Epithelial cell of esophagus (primary cell): ENCODE results near the gene DHFR2.
"Not testable (repeated sequence)": the region's sequence is repeated elsewhere in the genome, so short reads cannot be mapped to it uniquely, and the experiment has no call there.

Experiments
- DNase-seq: peaks from one replicate; pipeline ENCODE4 v3.0.0; 2010; ENCODE audit warnings: low read depth
- H3K4me3 ChIP-seq: 2 replicates; pipeline ENCODE4 v1.5.1; 2011; ENCODE audit warnings: mild to moderate bottlenecking, low read length, control low read depth
- CTCF ChIP-seq: IDR thresholded peaks from 2 replicates; pipeline ENCODE4 v1.5.1; 2011; ENCODE audit warnings: low read depth, mild to moderate bottlenecking, low read length, control low read depth, inconsistent platforms; ENCODE audit not compliant: insufficient read depth; ENCODE audit errors: missing control alignments

DHFR2 gene

GRCh38 chr3:94081884-94082283 is 19.2 kb upstream of the DHFR2 start:
- DNase-seq: no peak
- TF ChIP-seq CTCF: no peak
- H3K4me3 ChIP-seq: no peak overlapping the region

- not testable (repeated sequence) for H3K4me3 ChIP-seq
- DNase-seq: peak; percentile 15
These were observed 17.8 kb upstream of the DHFR2 start for GRCh38 chr3:94080552-94080951.

GRCh38 chr3:94076055-94076454 is 13.3 kb upstream of the DHFR2 start:
- H3K4me3 ChIP-seq: no peak overlapping the region
- DNase-seq: peak; percentile 50
- TF ChIP-seq CTCF: no peak

DNA sequence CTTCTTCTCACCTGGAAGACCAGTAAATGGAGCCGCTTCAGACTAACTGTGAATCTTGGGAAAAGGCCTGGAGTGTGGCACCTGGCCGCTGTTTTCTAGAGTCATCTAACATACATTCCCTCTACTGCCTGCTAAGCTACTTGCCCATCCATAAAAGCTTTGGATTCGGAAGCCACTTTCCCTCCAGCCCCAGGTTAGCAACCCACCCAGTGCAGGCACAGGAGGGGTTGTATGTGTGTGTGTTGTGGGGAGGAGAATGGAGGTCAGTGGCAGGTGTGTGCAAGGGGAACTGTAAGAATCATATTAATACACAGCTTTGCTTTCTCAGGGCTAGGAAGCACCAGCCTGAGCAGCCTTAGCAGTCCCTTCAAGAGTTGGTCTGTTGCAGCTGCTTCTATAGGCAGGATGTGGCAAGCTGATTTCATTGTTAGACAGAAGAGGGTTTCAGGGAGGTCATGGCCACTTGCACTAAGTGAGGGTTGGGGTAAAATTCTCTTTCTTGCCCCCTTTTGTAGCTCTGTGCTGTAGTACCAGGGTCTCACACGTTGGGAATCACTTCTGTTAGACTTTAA is 9.1 kb upstream of the DHFR2 start:
- H3K4me3 ChIP-seq: no peak overlapping the region
- DNase-seq: no peak
- TF ChIP-seq CTCF: no peak

DNA sequence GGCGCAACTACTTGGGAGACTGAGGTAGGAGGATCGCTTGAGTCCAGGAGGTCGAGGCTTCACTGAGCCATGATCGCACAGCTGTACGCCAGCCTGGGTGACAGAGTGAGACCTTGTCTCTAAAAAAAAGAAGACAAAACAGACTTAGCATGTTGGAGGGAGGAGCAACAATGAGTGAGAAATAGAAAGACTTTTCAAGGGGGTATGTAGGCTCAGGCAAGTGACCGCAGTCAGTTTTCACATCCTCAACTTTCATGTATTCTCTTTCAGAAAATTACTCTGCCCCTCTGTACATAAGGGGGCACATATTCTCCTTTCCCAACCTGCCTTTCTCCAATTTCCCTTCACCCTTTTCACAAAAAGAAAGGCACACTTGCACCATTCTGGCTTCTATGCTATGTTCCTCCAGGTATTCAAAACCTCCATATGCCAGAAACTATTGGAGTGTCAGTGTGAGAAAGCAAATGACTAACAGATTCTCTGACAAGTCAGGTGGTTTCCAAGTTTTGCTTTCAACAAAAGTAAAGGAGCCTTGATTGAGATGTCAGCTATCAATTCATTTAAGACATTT is 7.7 kb upstream of the DHFR2 start:
- TF ChIP-seq CTCF: no peak
- no peak overlapping the region for H3K4me3 ChIP-seq
- peak; percentile 9 for DNase-seq

GRCh38 chr3:94069194-94069813 is 6.6 kb upstream of the DHFR2 start:
- DNase-seq: peak; percentile 13
- H3K4me3 ChIP-seq: no peak overlapping the region
- TF ChIP-seq CTCF: peak; percentile 18

DNA sequence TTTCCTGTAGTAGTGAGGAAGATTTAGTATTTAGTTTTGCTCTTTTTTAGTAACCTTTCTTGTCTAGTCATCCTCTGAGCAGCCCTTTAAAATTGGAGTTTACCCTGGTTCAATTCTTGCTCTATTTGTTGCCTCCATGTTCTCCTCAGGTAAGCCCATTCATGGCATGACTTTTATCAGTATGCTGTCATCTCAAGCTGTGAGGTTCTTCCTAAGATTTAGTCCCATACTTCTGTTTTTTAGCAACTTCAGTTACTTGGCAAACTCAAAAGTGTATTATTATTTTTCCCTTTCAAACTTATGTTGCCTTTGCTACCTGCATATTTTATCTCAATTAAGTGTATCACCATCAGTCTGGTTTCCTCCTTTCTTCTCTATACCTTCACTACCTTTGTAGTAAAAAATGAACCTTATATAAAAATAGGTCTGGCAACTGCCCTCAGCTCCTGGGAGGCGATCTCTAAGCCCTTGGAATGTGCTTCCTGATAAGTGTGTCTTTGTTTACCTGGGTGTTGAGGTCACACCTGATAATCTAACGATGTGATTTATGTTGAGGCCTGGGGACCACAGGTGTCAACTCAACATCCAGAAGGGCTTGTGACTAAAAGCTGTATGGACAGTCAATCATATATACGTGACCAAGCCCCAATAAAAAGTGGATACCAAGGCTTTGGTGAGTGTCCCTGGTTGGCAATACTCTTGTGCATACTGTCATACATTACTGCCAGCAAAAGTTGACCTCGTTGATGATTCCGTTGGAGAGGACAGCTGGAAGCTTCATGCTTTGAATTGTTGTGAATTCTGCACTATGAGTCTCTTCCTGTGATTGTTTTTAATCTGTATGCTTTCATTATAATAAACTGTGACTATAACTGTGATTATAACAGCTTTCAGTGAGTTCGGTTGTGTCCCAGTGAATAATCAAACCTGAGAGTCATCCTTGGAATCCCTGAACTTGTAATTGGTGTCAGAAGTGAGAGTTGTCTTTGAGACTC is 4.1 kb upstream of the DHFR2 start:
- DNase-seq: no peak
- no peak overlapping the region for H3K4me3 ChIP-seq
- TF ChIP-seq CTCF: no peak
